OCI-LY1 (cell line): Measurements from ENCODE around the gene COPZ1.

Experiments
- EZH2 ChIP-seq: fragments of 200-600 bp; sonication (generic), shearing (Covaris generic); IDR thresholded peaks from 2 replicates; pipeline ENCODE4 v1.8.0; 2017; ENCODE audit warnings: borderline replicate concordance, mixed run types, mild to moderate bottlenecking, antibody characterized with exemption, low read length, moderate library complexity, mixed read lengths
- TF ChIP-seq, protein P1 (sequence below): fragments of 200-600 bp; sonication (generic), shearing (Covaris generic); IDR thresholded peaks from 2 replicates; pipeline ENCODE4 v1.5.1; 2017; ENCODE audit warnings: mild to moderate bottlenecking, antibody characterized with exemption, low read length, moderate library complexity, mixed read lengths

DNA sequence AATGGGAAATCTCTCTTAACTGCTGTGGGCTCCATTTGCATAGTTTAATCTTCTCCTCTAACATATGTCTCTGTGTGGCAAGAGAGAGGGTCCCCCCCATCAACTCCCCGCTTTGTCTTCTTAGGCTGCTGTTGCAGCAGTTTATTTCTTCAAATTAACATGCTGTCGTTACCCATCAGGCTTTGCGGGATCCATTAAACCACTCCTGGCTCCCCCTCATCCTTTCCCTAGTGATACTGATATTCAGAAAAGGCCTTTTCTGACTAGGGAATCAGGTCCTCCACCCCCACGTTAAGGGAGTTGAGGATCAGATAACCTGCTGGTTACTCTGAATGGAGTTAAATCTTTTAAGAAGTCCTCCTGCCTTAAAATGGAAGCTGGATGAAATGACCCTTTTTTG, 24.1 kb downstream of the COPZ1 start:
- TF ChIP-seq, protein P1, sequence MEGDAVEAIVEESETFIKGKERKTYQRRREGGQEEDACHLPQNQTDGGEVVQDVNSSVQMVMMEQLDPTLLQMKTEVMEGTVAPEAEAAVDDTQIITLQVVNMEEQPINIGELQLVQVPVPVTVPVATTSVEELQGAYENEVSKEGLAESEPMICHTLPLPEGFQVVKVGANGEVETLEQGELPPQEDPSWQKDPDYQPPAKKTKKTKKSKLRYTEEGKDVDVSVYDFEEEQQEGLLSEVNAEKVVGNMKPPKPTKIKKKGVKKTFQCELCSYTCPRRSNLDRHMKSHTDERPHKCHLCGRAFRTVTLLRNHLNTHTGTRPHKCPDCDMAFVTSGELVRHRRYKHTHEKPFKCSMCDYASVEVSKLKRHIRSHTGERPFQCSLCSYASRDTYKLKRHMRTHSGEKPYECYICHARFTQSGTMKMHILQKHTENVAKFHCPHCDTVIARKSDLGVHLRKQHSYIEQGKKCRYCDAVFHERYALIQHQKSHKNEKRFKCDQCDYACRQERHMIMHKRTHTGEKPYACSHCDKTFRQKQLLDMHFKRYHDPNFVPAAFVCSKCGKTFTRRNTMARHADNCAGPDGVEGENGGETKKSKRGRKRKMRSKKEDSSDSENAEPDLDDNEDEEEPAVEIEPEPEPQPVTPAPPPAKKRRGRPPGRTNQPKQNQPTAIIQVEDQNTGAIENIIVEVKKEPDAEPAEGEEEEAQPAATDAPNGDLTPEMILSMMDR: no peak
- TF ChIP-seq EZH2: no peak
